HG03571 (cell line): Measurements from ENCODE around the gene TNP1.

Source experiments
- ATAC-seq: cut with Tn5 transposase; IDR thresholded peaks from one replicate; pipeline ENCODE4 v1.9.1; 2021; ENCODE audit not compliant: unreplicated experiment

The TNP1 gene

GRCh38 chr2:216859944-216860343 lies at the start of gene TNP1:
TSS of gene TNP1 (minus strand) at chr2:216860064. CDS start at chr2:216860034, 30 bp downstream.
- no peak for ATAC-seq

GRCh38 chr2:216908300-216908699 lies 48.4 kb upstream of the TNP1 start:
- ATAC-seq: no peak

GRCh38 chr2:216905649-216906329 lies 45.9 kb upstream of the TNP1 start:
- ATAC-seq: no peak

- no peak for ATAC-seq
Measured at GRCh38 chr2:216904974-216905373, 45.1 kb upstream of the TNP1 start.

GRCh38 chr2:216904554-216904953 lies 44.7 kb upstream of the TNP1 start:
- no peak for ATAC-seq

- no peak for ATAC-seq
Measured at GRCh38 chr2:216903470-216903869, 43.6 kb upstream of the TNP1 start.

- no peak for ATAC-seq
Measured at GRCh38 chr2:216901273-216901672, 41.4 kb upstream of the TNP1 start.

- no peak for ATAC-seq
Measured at GRCh38 chr2:216900406-216900805, 40.5 kb upstream of the TNP1 start.

- ATAC-seq: no peak
Measured at GRCh38 chr2:216897561-216898203, 37.8 kb upstream of the TNP1 start.

- ATAC-seq: no peak
Measured at GRCh38 chr2:216890138-216890537, 30.3 kb upstream of the TNP1 start.

GRCh38 chr2:216888887-216889622 lies 29.2 kb upstream of the TNP1 start:
- ATAC-seq: no peak

- ATAC-seq: no peak
Measured at GRCh38 chr2:216888081-216888480, 28.2 kb upstream of the TNP1 start.

- no peak for ATAC-seq
Measured at GRCh38 chr2:216887138-216887537, 27.3 kb upstream of the TNP1 start.

GRCh38 chr2:216885117-216885553 lies 25.3 kb upstream of the TNP1 start:
- ATAC-seq: no peak

GRCh38 chr2:216884347-216884746 lies 24.5 kb upstream of the TNP1 start:
- ATAC-seq: no peak

GRCh38 chr2:216882876-216883275 lies 23.0 kb upstream of the TNP1 start:
- ATAC-seq: no peak

GRCh38 chr2:216881411-216881810 lies 21.5 kb upstream of the TNP1 start:
- ATAC-seq: no peak

GRCh38 chr2:216880509-216881184 lies 20.8 kb upstream of the TNP1 start:
- ATAC-seq: no peak

- no peak for ATAC-seq
Measured at GRCh38 chr2:216879727-216880508, 20.1 kb upstream of the TNP1 start.

GRCh38 chr2:216878072-216878471 lies 18.2 kb upstream of the TNP1 start:
- no peak for ATAC-seq

GRCh38 chr2:216877085-216877484 lies 17.2 kb upstream of the TNP1 start:
- ATAC-seq: no peak
